ENCODE results near the gene SCNM1.
A peak's percentile ranks its signal among the peaks of the same experiment; 100 is the strongest.
"Not testable (repeated sequence)": the region's sequence is repeated elsewhere in the genome, so short reads cannot be mapped to it uniquely, and the experiment has no call there.

SCNM1 gene

GRCh38 chr1:151176514-151177045 lies 10.6 kb downstream of the SCNM1 start:
- no peak overlapping the region for H3K27ac ChIP-seq
- TF ChIP-seq, protein P1, sequence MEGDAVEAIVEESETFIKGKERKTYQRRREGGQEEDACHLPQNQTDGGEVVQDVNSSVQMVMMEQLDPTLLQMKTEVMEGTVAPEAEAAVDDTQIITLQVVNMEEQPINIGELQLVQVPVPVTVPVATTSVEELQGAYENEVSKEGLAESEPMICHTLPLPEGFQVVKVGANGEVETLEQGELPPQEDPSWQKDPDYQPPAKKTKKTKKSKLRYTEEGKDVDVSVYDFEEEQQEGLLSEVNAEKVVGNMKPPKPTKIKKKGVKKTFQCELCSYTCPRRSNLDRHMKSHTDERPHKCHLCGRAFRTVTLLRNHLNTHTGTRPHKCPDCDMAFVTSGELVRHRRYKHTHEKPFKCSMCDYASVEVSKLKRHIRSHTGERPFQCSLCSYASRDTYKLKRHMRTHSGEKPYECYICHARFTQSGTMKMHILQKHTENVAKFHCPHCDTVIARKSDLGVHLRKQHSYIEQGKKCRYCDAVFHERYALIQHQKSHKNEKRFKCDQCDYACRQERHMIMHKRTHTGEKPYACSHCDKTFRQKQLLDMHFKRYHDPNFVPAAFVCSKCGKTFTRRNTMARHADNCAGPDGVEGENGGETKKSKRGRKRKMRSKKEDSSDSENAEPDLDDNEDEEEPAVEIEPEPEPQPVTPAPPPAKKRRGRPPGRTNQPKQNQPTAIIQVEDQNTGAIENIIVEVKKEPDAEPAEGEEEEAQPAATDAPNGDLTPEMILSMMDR (IDR thresholded peaks at IDR 0.05): no peak
- H3K4me3 ChIP-seq: no peak overlapping the region
- DNase-seq (ENCODE audit: low spot score): no peak

- H3K4me3 ChIP-seq: no peak overlapping the region
- TF ChIP-seq, protein P1 (IDR thresholded peaks at IDR 0.05): no peak
- no peak for DNase-seq (ENCODE audit: low spot score)
- H3K27ac ChIP-seq: no peak overlapping the region
These were observed 18.3 kb downstream of the SCNM1 start for GRCh38 chr1:151184211-151184610.

DNA sequence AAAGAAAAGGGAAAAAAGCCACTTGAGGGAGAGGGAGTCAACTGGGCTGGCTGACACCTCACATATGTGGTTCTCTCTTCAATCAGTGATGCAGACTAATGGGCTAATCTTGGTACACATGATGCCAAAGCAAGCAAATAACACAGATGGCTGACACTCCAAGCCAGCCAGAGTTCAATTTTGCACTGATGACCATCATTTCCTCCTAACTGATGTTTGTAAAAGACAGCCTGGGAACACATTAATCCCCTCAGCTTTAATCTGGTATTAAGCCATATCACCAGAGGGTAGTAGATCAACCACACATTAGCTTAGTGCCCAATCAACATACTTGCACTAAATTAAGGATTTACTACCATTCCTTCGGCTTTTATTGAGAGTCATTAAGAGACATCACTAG lies 21.3 kb downstream of the SCNM1 start:
- DNase-seq (ENCODE audit: low spot score): no peak
- Histone ChIP-seq H3K27ac (no peak overlapping the region), H3K4me3 (no peak overlapping the region)
- TF ChIP-seq, protein P1 (IDR thresholded peaks at IDR 0.05): no peak

DNA sequence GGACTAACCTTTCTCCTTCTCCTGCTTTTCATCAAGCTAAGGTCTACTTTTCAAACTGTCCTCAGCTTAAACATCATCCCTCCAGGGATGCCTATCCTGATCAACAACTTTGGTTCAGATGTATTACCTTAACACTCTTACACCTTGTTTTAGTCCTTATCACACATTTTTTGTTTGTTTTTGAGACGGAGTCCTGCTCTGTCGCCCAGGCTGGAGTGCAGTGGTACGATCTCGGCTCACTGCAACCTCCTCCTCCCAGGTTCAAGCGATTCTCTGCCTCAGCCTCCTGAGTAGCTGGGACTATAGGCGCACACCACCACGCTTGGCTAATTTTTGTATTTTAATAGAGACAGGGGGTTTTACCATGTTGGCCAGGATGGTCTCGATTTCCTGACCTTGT lies 22.7 kb downstream of the SCNM1 start:
- not testable (repeated sequence) for DNase-seq (ENCODE audit: low spot score); H3K27ac ChIP-seq
- peak overlapping the region; percentile 85 for H3K4me3 ChIP-seq

GRCh38 chr1:151189637-151190445 lies 23.9 kb downstream of the SCNM1 start, which contains the start of gene VPS72:
TSS of gene VPS72 (minus strand) at chr1:151190197. CDS start at chr1:151190121, 76 bp downstream.
- Histone ChIP-seq H3K27ac (peak within 1 kb of the TSS; percentile 75 to 82), H3K4me3 (peak within 1 kb of the TSS; percentile 85)
- peak; percentile 88 for DNase-seq (ENCODE audit: low spot score)
- TF ChIP-seq, protein P1 (IDR thresholded peaks at IDR 0.05): no peak

DNA sequence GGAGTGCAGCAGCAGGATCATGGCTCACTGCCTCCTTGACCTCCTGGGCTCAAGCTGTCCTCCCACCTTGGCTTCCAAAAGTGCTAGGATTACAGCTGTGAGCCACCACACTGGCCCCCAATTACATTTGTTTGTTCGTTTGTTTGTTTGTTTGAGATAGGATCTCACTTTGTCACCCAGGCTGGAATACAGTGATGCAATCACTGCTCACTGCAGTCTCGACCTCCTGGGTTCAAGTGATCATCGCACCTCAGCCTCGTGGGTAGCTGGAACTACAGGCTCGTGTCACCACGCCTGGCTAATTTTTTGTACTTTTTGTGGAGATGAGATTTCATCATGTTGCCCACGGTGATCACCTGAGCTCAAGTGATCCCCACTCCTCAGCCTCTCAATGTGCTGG lies 26.1 kb downstream of the SCNM1 start:
- H3K4me3 ChIP-seq: no peak overlapping the region
- H3K27ac ChIP-seq: no peak overlapping the region
- TF ChIP-seq, protein P1 (IDR thresholded peaks at IDR 0.05): no peak
- no peak for DNase-seq (ENCODE audit: low spot score)

DNA sequence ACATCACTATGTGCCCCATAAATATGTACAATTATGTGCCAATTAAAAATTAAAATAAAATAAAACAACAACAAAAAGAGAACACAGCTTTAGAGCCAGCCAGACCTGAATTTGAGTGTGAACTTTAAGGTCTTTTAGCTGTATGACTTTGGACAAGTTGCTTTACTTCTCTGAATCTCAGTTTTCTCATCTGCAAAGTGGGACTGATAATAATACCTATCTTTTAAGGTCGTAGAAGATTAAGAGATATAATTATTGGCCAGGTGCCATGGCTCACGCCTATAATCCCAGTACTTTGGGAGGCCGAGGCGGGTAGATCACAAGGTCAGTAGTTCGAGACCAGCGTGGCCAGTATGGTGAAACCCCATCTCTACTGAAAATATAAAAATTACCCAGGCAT lies 27.4 kb downstream of the SCNM1 start:
- TF ChIP-seq, protein P1 (IDR thresholded peaks at IDR 0.05): no peak
- DNase-seq (ENCODE audit: low spot score): no peak
- no peak overlapping the region for H3K27ac ChIP-seq
- H3K4me3 ChIP-seq: no peak overlapping the region
